Tibial nerve (tissue), 4 donors: ENCODE data around the gene ANAPC2. TPM values are rescaled to one million over a fixed set of nuclear protein-coding genes. Genes with fewer than 3 reads are reported as not detected.

Source experiments
- DNase-seq, 2 donors: peaks; one replicate each; pipeline ENCODE4 v3.0.0-alpha.2; 2019; ENCODE audit warnings: low spot score in 2 of 2
- H3K27ac ChIP-seq, 4 donors: fragments of 200-600 bp; sonication (generic) in 3 of 4; one replicate each; pipeline ENCODE4 v1.5.1; 2017 to 2019; ENCODE audit warnings: mild to moderate bottlenecking in 1 of 4
- H3K27me3 ChIP-seq, 2 donors: fragments of 200-600 bp; sonication (generic) in 1 of 2; one replicate each; pipeline versions ENCODE4 v1.5.1 to v1.6.0; 2017 to 2019
- H3K36me3 ChIP-seq, 3 donors: fragments of 200-600 bp; sonication (generic); one replicate each; pipeline ENCODE4 v1.5.1; 2018 to 2019
- H3K4me1 ChIP-seq, 4 donors: fragments of 200-600 bp; sonication (generic) in 3 of 4; one replicate each; pipeline ENCODE4 v1.5.1; 2017 to 2019
- H3K4me3 ChIP-seq, 4 donors: fragments of 200-600 bp; sonication (generic) in 3 of 4; one replicate each; pipeline ENCODE4 v1.5.1; 2017 to 2019; ENCODE audit warnings: mild to moderate bottlenecking in 1 of 4, moderate library complexity in 1 of 4
- H3K9me3 ChIP-seq, 4 donors: fragments of 200-600 bp; sonication (generic) in 3 of 4; one replicate each; pipeline ENCODE4 v1.5.1; 2017 to 2019
- CTCF ChIP-seq, 5 experiments: fragments of 200-600 bp in 3 of 5; fragments of 450-650 bp in 2 of 5; sonication (generic) in 3 of 5; IDR thresholded peaks; one replicate each; pipeline ENCODE4 v1.5.1; 2016 to 2019; ENCODE audit warnings: antibody characterized with exemption in 5 of 5, mild to moderate bottlenecking in 3 of 5, moderate library complexity in 2 of 5
- EP300 ChIP-seq, 2 donors: sonication (generic); formaldehyde crosslinking; IDR thresholded peaks; one replicate each; pipeline ENCODE4 v1.6.1; 2017; ENCODE audit warnings: antibody characterized with exemption in 2 of 2, mild to moderate bottlenecking in 1 of 2
- POLR2A ChIP-seq, 2 donors: fragments of 450-650 bp; IDR thresholded peaks; one replicate each; pipeline ENCODE4 v1.6.1; 2017; ENCODE audit warnings: antibody characterized with exemption in 2 of 2, mild to moderate bottlenecking in 2 of 2, moderate library complexity in 2 of 2
- WGBS, 2 donors: methylation state at CpG; one replicate each; pipeline ENCODE4 v1.1.5; 2018; 5-methylcytosine and 5-hydroxymethylcytosine counted together
- total RNA-seq, 4 donors: library from RNA; depleted of rRNA; stranded (reverse); fragments of >200 nt; gene quantifications; one replicate each; pipeline ENCODE4 v1.1.0, GENCODE V29; 2016

ANAPC2 gene
- total RNA-seq, 4 donors from 2014 or later = 41.6 to 73.0 (median 58.9) TPM

GRCh38 chr9:137212520-137212919 is 24.2 kb upstream of the ANAPC2 start:
- H3K4me1 ChIP-seq = peaks cover 0 to 9% (median 4%) of the 10 kb centered on the region in 4 donors
- H3K4me3 ChIP-seq = no peak overlapping the region
- H3K27ac ChIP-seq = no peak overlapping the region
- H3K27me3 ChIP-seq = no peaks in the 10 kb centered on the region
- 71 to 87% methylated on average over 17 to 21 of the region's 21 CpGs for WGBS, 2 donors
- peaks cover 0 to 65% (median 0%) of the 10 kb centered on the region in 3 donors for H3K36me3 ChIP-seq
- no peaks in the 10 kb centered on the region for H3K9me3 ChIP-seq
- TF ChIP-seq CTCF (IDR thresholded peaks at IDR 0.05) = no peak
- no peak for TF ChIP-seq EP300 (IDR thresholded peaks at IDR 0.05)
- no peak for TF ChIP-seq POLR2A (IDR thresholded peaks at IDR 0.05)
- no peak for DNase-seq

- no peak overlapping the region for H3K4me3 ChIP-seq
- no peaks in the 10 kb centered on the region for H3K9me3 ChIP-seq
- no peaks in the 10 kb centered on the region for H3K27me3 ChIP-seq
- peaks cover 0 to 63% (median 0%) of the 10 kb centered on the region in 3 donors for H3K36me3 ChIP-seq
- no peak overlapping the region for H3K27ac ChIP-seq
- 74 to 78% methylated on average over 13 of the region's 13 CpGs for WGBS, 2 donors
- peaks cover 0 to 11% (median 6%) of the 10 kb centered on the region in 4 donors for H3K4me1 ChIP-seq
- no peak for DNase-seq
- TF ChIP-seq POLR2A (IDR thresholded peaks at IDR 0.05) = no peak
Observed at GRCh38 chr9:137211532-137211931, 23.2 kb upstream of the ANAPC2 start.

- Histone ChIP-seq H3K4me3 (peak overlapping the region in 3 of 4 donors; percentile 96 to 99 (median 96)), H3K27me3 (no peaks in the 10 kb centered on the region), H3K36me3 (peaks cover 0 to 31% (median 0%) of the 10 kb centered on the region in 3 donors), H3K27ac (peak overlapping the region in 1 of 4 donors; percentile 89), H3K9me3 (no peaks in the 10 kb centered on the region), H3K4me1 (peaks cover 6 to 53% (median 39%) of the 10 kb centered on the region in 4 donors)
- no peak for TF ChIP-seq CTCF (IDR thresholded peaks at IDR 0.05)
- no peak for TF ChIP-seq POLR2A (IDR thresholded peaks at IDR 0.05)
- TF ChIP-seq EP300 (IDR thresholded peaks at IDR 0.05) = no peak
- 85 to 86% methylated on average over 7 of the region's 7 CpGs for WGBS, 2 donors
- no peak for DNase-seq
Observed at GRCh38 chr9:137206602-137207001, 18.2 kb upstream of the ANAPC2 start.

- Histone ChIP-seq H3K27ac (peak within 1 kb of the TSS; percentile 64 to 89 (median 84)), H3K36me3 (peaks cover 0 to 25% (median 0%) of the 10 kb centered on the region in 3 donors), H3K9me3 (no peaks in the 10 kb centered on the region), H3K27me3 (no peaks in the 10 kb centered on the region), H3K4me1 (peaks cover 6 to 60% (median 45%) of the 10 kb centered on the region in 4 donors), H3K4me3 (peak within 1 kb of the TSS; percentile 96 to 99 (median 96))
- TF ChIP-seq CTCF (IDR thresholded peaks at IDR 0.05) = no peak
- peak; percentile 60 to 71 for TF ChIP-seq POLR2A (IDR thresholded peaks at IDR 0.05)
- peak in 1 of 2 donors; percentile 96 for TF ChIP-seq EP300 (IDR thresholded peaks at IDR 0.05)
- peak; percentile 80 to 89 for DNase-seq
- 0 to 1% methylated on average over 32 to 38 of the region's 98 CpGs for WGBS, 2 donors
Observed at GRCh38 chr9:137205126-137206069, 17.0 kb upstream of the ANAPC2 start, which contains the start of the genes NDOR1 and TMEM203. Gene NDOR1, plus strand, starts transcription at chr9:137205700. Its CDS starts 78 bp downstream, at chr9:137205778. Gene TMEM203, minus strand, starts transcription at chr9:137205648. Its CDS starts 234 bp downstream, at chr9:137205414.

- H3K27me3 ChIP-seq = no peaks in the 10 kb centered on the region
- no peaks in the 10 kb centered on the region for H3K9me3 ChIP-seq
- TF ChIP-seq POLR2A (IDR thresholded peaks at IDR 0.05) = no peak
- no peak for TF ChIP-seq EP300 (IDR thresholded peaks at IDR 0.05)
- TF ChIP-seq CTCF (IDR thresholded peaks at IDR 0.05) = no peak
- WGBS, 2 donors = 15 to 17% methylated on average over 21 of the region's 21 CpGs
- peak overlapping the region in 2 of 4 donors; percentile 89 for H3K27ac ChIP-seq
- H3K36me3 ChIP-seq = peaks cover 0 to 19% (median 0%) of the 10 kb centered on the region in 3 donors
- DNase-seq = no peak
- peak overlapping the region; percentile 96 to 99 (median 96) for H3K4me3 ChIP-seq
- peaks cover 6 to 62% (median 47%) of the 10 kb centered on the region in 4 donors for H3K4me1 ChIP-seq
Observed at GRCh38 chr9:137204731-137205125, 16.4 kb upstream of the ANAPC2 start.
